ENCODE results near the gene FOXO3. TPM values are rescaled to one million over a fixed set of nuclear protein-coding genes. Genes with fewer than 3 reads are reported as not detected.
"Not testable (repeated sequence)": the region's sequence is repeated elsewhere in the genome, so short reads cannot be mapped to it uniquely, and the experiment has no call there.

The FOXO3 gene
- total and polyA plus RNA-seq, 5 donors from 2014 or later = 16.9 to 24.2 (median 23.3) TPM

- no peaks in the 10 kb centered on the region for H3K27me3 Mint-ChIP-seq
- H3K27ac Mint-ChIP-seq = no peak overlapping the region
Measured at GRCh38 chr6:108676555-108676954, 115.8 kb downstream of the FOXO3 start.

GRCh38 chr6:108677357-108677756 is 116.6 kb downstream of the FOXO3 start:
- Mint-ChIP-seq H3K36me3 (peaks cover 21% of the 10 kb centered on the region), H3K4me3 (no peak overlapping the region), H3K27me3 (no peaks in the 10 kb centered on the region), H3K27ac (peak overlapping the region in 1 of 3 donors; percentile 21), H3K9me3 (no peaks in the 10 kb centered on the region), H3K4me1 (peaks cover 22 to 36% (median 29%) of the 10 kb centered on the region in 4 donors)
- no peaks in the 10 kb centered on the region for H3K4me1 ChIP-seq (ENCODE audit: control insufficient read depth, insufficient read depth, low read length, poor library complexity, severe bottlenecking)
- ATAC-seq (ENCODE audit: low read depth in 2 of 2) = no peak
- no peak overlapping the region for H3K4me3 ChIP-seq (ENCODE audit: low read depth, low read length)
- H3K27ac ChIP-seq (ENCODE audit: insufficient read depth, low read length, poor library complexity, severe bottlenecking) = no peak overlapping the region
- no peaks in the 10 kb centered on the region for H3K27me3 ChIP-seq (ENCODE audit: control insufficient read depth, insufficient read depth, low read length)
- H3K9me3 ChIP-seq (ENCODE audit: control insufficient read depth in 2 of 2, low read length in 2 of 2) = no peaks in the 10 kb centered on the region
- no peak for DNase-seq
- H3K36me3 ChIP-seq (ENCODE audit: control insufficient read depth, insufficient read depth, low read length) = peaks cover 5% of the 10 kb centered on the region

More at GRCh38 chr6:108676555-108676954, 115.8 kb downstream of the FOXO3 start:
- DNase-seq (no peak), ATAC-seq (ENCODE audit: low read depth in 2 of 2) (no peak)
- H3K4me1 ChIP-seq (ENCODE audit: control insufficient read depth, insufficient read depth, low read length, poor library complexity, severe bottlenecking) = no peaks in the 10 kb centered on the region
- H3K9me3 Mint-ChIP-seq = no peaks in the 10 kb centered on the region
- H3K27me3 ChIP-seq (ENCODE audit: control insufficient read depth, insufficient read depth, low read length) = no peaks in the 10 kb centered on the region
- peaks cover 5% of the 10 kb centered on the region for H3K36me3 ChIP-seq (ENCODE audit: control insufficient read depth, insufficient read depth, low read length)
- H3K27ac ChIP-seq (ENCODE audit: insufficient read depth, low read length, poor library complexity, severe bottlenecking) = no peak overlapping the region
- H3K4me3 ChIP-seq (ENCODE audit: low read depth, low read length) = no peak overlapping the region
- no peak overlapping the region for H3K4me3 Mint-ChIP-seq
- no peaks in the 10 kb centered on the region for H3K9me3 ChIP-seq (ENCODE audit: control insufficient read depth in 2 of 2, low read length in 2 of 2)
- H3K36me3 Mint-ChIP-seq = peaks cover 15% of the 10 kb centered on the region
- peaks cover 22 to 38% (median 35%) of the 10 kb centered on the region in 4 donors for H3K4me1 Mint-ChIP-seq

GRCh38 chr6:108677894-108678293 is 117.2 kb downstream of the FOXO3 start:
- Mint-ChIP-seq H3K36me3 (peaks cover 21% of the 10 kb centered on the region), H3K9me3 (no peaks in the 10 kb centered on the region), H3K27ac (no peak overlapping the region), H3K4me1 (peaks cover 22 to 32% (median 24%) of the 10 kb centered on the region in 4 donors), H3K4me3 (no peak overlapping the region), H3K27me3 (no peaks in the 10 kb centered on the region)
- H3K9me3 ChIP-seq (ENCODE audit: control insufficient read depth in 2 of 2, low read length in 2 of 2) = no peaks in the 10 kb centered on the region
- no peak overlapping the region for H3K4me3 ChIP-seq (ENCODE audit: low read depth, low read length)
- no peaks in the 10 kb centered on the region for H3K27me3 ChIP-seq (ENCODE audit: control insufficient read depth, insufficient read depth, low read length)
- no peak for ATAC-seq (ENCODE audit: low read depth in 2 of 2)
- no peak overlapping the region for H3K27ac ChIP-seq (ENCODE audit: insufficient read depth, low read length, poor library complexity, severe bottlenecking)
- H3K36me3 ChIP-seq (ENCODE audit: control insufficient read depth, insufficient read depth, low read length) = peaks cover 5% of the 10 kb centered on the region
- no peak for DNase-seq
- no peaks in the 10 kb centered on the region for H3K4me1 ChIP-seq (ENCODE audit: control insufficient read depth, insufficient read depth, low read length, poor library complexity, severe bottlenecking)

GRCh38 chr6:108680314-108680713 is 119.6 kb downstream of the FOXO3 start:
- H3K27ac Mint-ChIP-seq; DNase-seq; H3K27ac ChIP-seq (ENCODE audit: insufficient read depth, low read length, poor library complexity, severe bottlenecking); H3K4me1 ChIP-seq (ENCODE audit: control insufficient read depth, insufficient read depth, low read length, poor library complexity, severe bottlenecking); H3K4me3 ChIP-seq (ENCODE audit: low read depth, low read length); H3K9me3 Mint-ChIP-seq; H3K27me3 Mint-ChIP-seq; H3K4me3 Mint-ChIP-seq; ATAC-seq (ENCODE audit: low read depth in 2 of 2); H3K36me3 ChIP-seq (ENCODE audit: control insufficient read depth, insufficient read depth, low read length); H3K9me3 ChIP-seq (ENCODE audit: control insufficient read depth in 2 of 2, low read length in 2 of 2); H3K27me3 ChIP-seq (ENCODE audit: control insufficient read depth, insufficient read depth, low read length): not testable (repeated sequence)
- Mint-ChIP-seq H3K4me1 (peaks cover 19 to 26% (median 19%) of the 10 kb centered on the region in 4 donors), H3K36me3 (peaks cover 26% of the 10 kb centered on the region)

DNA sequence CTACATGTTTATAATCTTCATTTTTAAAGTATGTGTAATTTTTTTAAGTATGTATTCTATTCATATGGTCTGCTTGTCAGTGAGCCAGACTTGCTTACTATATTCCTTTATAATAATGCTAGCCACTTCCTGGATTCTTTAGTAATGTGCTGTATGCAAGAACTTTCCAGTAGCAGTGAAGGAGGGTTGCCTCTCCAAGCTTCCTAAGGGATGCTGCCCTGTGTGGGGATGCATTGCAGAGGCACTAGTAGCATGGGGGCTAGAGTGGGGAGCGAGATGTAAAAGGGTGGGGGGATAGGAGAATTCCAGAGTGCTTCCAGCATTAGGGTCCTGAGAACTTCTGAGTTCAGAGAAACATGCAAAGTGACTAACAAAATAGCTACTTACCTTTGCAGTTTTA is 121.0 kb downstream of the FOXO3 start:
- H3K4me3 ChIP-seq (ENCODE audit: low read depth, low read length); ATAC-seq (ENCODE audit: low read depth in 2 of 2); H3K9me3 Mint-ChIP-seq: not testable (repeated sequence)

DNA sequence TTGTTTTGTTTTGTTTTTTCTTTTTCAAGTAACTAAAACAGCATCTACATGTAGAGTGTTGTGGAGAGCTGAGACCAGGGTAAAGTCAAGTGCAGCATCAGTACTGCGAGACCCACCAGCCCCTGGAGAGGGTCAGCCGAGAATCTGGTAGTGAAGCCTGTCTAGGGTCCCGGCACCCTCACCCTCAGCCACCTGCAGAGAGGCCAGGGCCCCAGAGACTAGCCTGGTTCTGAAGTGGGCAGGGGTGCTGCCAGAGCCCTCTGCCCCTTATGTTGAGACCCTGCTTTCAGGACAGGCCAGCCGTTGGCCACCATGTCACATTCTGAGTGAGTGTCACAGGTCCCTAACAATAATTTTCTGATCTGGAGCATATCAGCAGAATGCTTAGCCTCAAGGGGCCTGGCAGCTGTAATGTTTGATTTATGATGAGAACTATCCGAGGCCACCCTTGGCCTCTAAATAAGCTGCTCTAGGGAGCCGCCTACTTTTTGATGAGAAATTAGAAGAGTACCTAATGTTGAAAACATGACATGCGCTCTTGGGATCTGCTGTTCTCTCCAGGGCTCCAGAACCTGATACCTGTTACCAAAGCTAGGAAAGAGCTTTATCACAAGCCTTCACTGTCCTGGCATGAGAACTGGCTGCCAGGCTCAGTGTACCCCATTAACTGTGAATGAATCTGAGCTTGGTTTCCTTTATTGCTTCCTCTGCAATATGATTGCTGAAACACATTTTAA is 121.8 kb downstream of the FOXO3 start:
- H3K4me1 Mint-ChIP-seq = peaks cover 7 to 11% (median 10%) of the 10 kb centered on the region in 4 donors

More for the DNA sequence above, 121.0 kb downstream of the FOXO3 start:
- Mint-ChIP-seq H3K4me1 (peaks cover 11 to 15% (median 13%) of the 10 kb centered on the region in 4 donors), H3K27ac (peak overlapping the region in 1 of 3 donors; percentile 43), H3K36me3 (peaks cover 29% of the 10 kb centered on the region)
- not testable (repeated sequence) for H3K27me3 ChIP-seq (ENCODE audit: control insufficient read depth, insufficient read depth, low read length); H3K27me3 Mint-ChIP-seq; H3K9me3 ChIP-seq (ENCODE audit: control insufficient read depth in 2 of 2, low read length in 2 of 2); DNase-seq; H3K4me1 ChIP-seq (ENCODE audit: control insufficient read depth, insufficient read depth, low read length, poor library complexity, severe bottlenecking); H3K27ac ChIP-seq (ENCODE audit: insufficient read depth, low read length, poor library complexity, severe bottlenecking); H3K4me3 Mint-ChIP-seq
- peaks cover 11% of the 10 kb centered on the region for H3K36me3 ChIP-seq (ENCODE audit: control insufficient read depth, insufficient read depth, low read length)

GRCh38 chr6:108683976-108684375 is 123.3 kb downstream of the FOXO3 start:
- not testable (repeated sequence) for H3K4me1 ChIP-seq (ENCODE audit: control insufficient read depth, insufficient read depth, low read length, poor library complexity, severe bottlenecking); H3K27ac Mint-ChIP-seq; DNase-seq; H3K4me3 ChIP-seq (ENCODE audit: low read depth, low read length); H3K9me3 ChIP-seq (ENCODE audit: control insufficient read depth in 2 of 2, low read length in 2 of 2); H3K36me3 ChIP-seq (ENCODE audit: control insufficient read depth, insufficient read depth, low read length); H3K4me3 Mint-ChIP-seq; H3K27me3 ChIP-seq (ENCODE audit: control insufficient read depth, insufficient read depth, low read length); ATAC-seq (ENCODE audit: low read depth in 2 of 2); H3K27me3 Mint-ChIP-seq; H3K27ac ChIP-seq (ENCODE audit: insufficient read depth, low read length, poor library complexity, severe bottlenecking); H3K9me3 Mint-ChIP-seq
- Mint-ChIP-seq H3K36me3 (peaks cover 41% of the 10 kb centered on the region), H3K4me1 (peaks cover 0 to 12% (median 9%) of the 10 kb centered on the region in 4 donors)

More for the DNA sequence above, 121.8 kb downstream of the FOXO3 start:
- not testable (repeated sequence) for H3K4me3 ChIP-seq (ENCODE audit: low read depth, low read length); ATAC-seq (ENCODE audit: low read depth in 2 of 2); H3K27me3 Mint-ChIP-seq; H3K9me3 Mint-ChIP-seq; H3K36me3 ChIP-seq (ENCODE audit: control insufficient read depth, insufficient read depth, low read length); H3K4me1 ChIP-seq (ENCODE audit: control insufficient read depth, insufficient read depth, low read length, poor library complexity, severe bottlenecking); H3K27me3 ChIP-seq (ENCODE audit: control insufficient read depth, insufficient read depth, low read length); H3K27ac ChIP-seq (ENCODE audit: insufficient read depth, low read length, poor library complexity, severe bottlenecking); H3K4me3 Mint-ChIP-seq; DNase-seq; H3K27ac Mint-ChIP-seq; H3K9me3 ChIP-seq (ENCODE audit: control insufficient read depth in 2 of 2, low read length in 2 of 2)
- H3K36me3 Mint-ChIP-seq = peaks cover 36% of the 10 kb centered on the region
